ENCODE measurements around the gene TECPR2. TPM values are rescaled to one million over a fixed set of nuclear protein-coding genes. Genes with fewer than 3 reads are reported as not detected.
A peak's percentile ranks its signal among the peaks of the same experiment; 100 is the strongest.

Gene TECPR2
- total and polyA plus RNA-seq, 2 donors: 7.6 to 8.3 TPM

GRCh38 chr14:102497998-102498677 is 135.4 kb downstream of the TECPR2 start:
- H3K4me1 ChIP-seq (ENCODE audit: control insufficient read depth in 2 of 2, insufficient read depth in 2 of 2, low read length in 2 of 2): no peaks in the 10 kb centered on the region
- no peak overlapping the region for H3K4me3 ChIP-seq (ENCODE audit: low read length in 2 of 2)
- H3K27ac ChIP-seq (ENCODE audit: low read depth in 1 of 2, low read length in 1 of 2): no peak overlapping the region
- peaks cover 0 to 2% of the 10 kb centered on the region in 2 donors for H3K9me3 ChIP-seq (ENCODE audit: control insufficient read depth in 2 of 2, insufficient read depth in 1 of 2, low read length in 1 of 2)
- peaks cover 3 to 40% of the 10 kb centered on the region in 2 donors for H3K36me3 ChIP-seq (ENCODE audit: control insufficient read depth in 2 of 2, insufficient read depth in 2 of 2, low read length in 1 of 2)
- 96% methylated on average over 30 of the region's 30 CpGs for WGBS
- H3K27me3 ChIP-seq (ENCODE audit: control insufficient read depth in 2 of 2, insufficient read depth in 1 of 2, low read length in 1 of 2): no peaks in the 10 kb centered on the region
- no peak for DNase-seq (ENCODE audit: low read depth in 6 of 9, low spot score in 9 of 9)

- Histone ChIP-seq H3K4me1 (ENCODE audit: control insufficient read depth in 2 of 2, insufficient read depth in 2 of 2, low read length in 2 of 2) (no peaks in the 10 kb centered on the region), H3K4me3 (ENCODE audit: low read length in 2 of 2) (no peak overlapping the region), H3K36me3 (ENCODE audit: control insufficient read depth in 2 of 2, insufficient read depth in 2 of 2, low read length in 1 of 2) (peaks cover 3 to 40% of the 10 kb centered on the region in 2 donors), H3K9me3 (ENCODE audit: control insufficient read depth in 2 of 2, insufficient read depth in 1 of 2, low read length in 1 of 2) (peaks cover 0 to 2% of the 10 kb centered on the region in 2 donors), H3K27ac (ENCODE audit: low read depth in 1 of 2, low read length in 1 of 2) (no peak overlapping the region), H3K27me3 (ENCODE audit: control insufficient read depth in 2 of 2, insufficient read depth in 1 of 2, low read length in 1 of 2) (no peaks in the 10 kb centered on the region)
- DNase-seq (ENCODE audit: low read depth in 6 of 9, low spot score in 9 of 9): no peak
- 96% methylated on average over 21 of the region's 21 CpGs for WGBS
These were observed 136.0 kb downstream of the TECPR2 start for GRCh38 chr14:102498678-102499265.

- DNase-seq (ENCODE audit: low read depth in 6 of 9, low spot score in 9 of 9): no peak
- peaks cover 0 to 2% of the 10 kb centered on the region in 2 donors for H3K9me3 ChIP-seq (ENCODE audit: control insufficient read depth in 2 of 2, insufficient read depth in 1 of 2, low read length in 1 of 2)
- H3K36me3 ChIP-seq (ENCODE audit: control insufficient read depth in 2 of 2, insufficient read depth in 2 of 2, low read length in 1 of 2): peaks cover 3 to 40% of the 10 kb centered on the region in 2 donors
- peak overlapping the region in 1 of 2 donors; percentile 70 for H3K27ac ChIP-seq (ENCODE audit: low read depth in 1 of 2, low read length in 1 of 2)
- H3K4me3 ChIP-seq (ENCODE audit: low read length in 2 of 2): no peak overlapping the region
- no peaks in the 10 kb centered on the region for H3K27me3 ChIP-seq (ENCODE audit: control insufficient read depth in 2 of 2, insufficient read depth in 1 of 2, low read length in 1 of 2)
- 95% methylated on average over 23 of the region's 23 CpGs for WGBS
- no peaks in the 10 kb centered on the region for H3K4me1 ChIP-seq (ENCODE audit: control insufficient read depth in 2 of 2, insufficient read depth in 2 of 2, low read length in 2 of 2)
These were observed 136.8 kb downstream of the TECPR2 start for GRCh38 chr14:102499401-102500157.

GRCh38 chr14:102500158-102500662 is 137.5 kb downstream of the TECPR2 start:
- Histone ChIP-seq H3K9me3 (ENCODE audit: control insufficient read depth in 2 of 2, insufficient read depth in 1 of 2, low read length in 1 of 2) (peaks cover 0 to 2% of the 10 kb centered on the region in 2 donors), H3K36me3 (ENCODE audit: control insufficient read depth in 2 of 2, insufficient read depth in 2 of 2, low read length in 1 of 2) (peaks cover 3 to 40% of the 10 kb centered on the region in 2 donors), H3K27ac (ENCODE audit: low read depth in 1 of 2, low read length in 1 of 2) (peak overlapping the region in 1 of 2 donors; percentile 70), H3K27me3 (ENCODE audit: control insufficient read depth in 2 of 2, insufficient read depth in 1 of 2, low read length in 1 of 2) (no peaks in the 10 kb centered on the region), H3K4me3 (ENCODE audit: low read length in 2 of 2) (no peak overlapping the region), H3K4me1 (ENCODE audit: control insufficient read depth in 2 of 2, insufficient read depth in 2 of 2, low read length in 2 of 2) (no peaks in the 10 kb centered on the region)
- DNase-seq (ENCODE audit: low read depth in 6 of 9, low spot score in 9 of 9): no peak
- 86% methylated on average over 14 of the region's 14 CpGs for WGBS

- Histone ChIP-seq H3K36me3 (ENCODE audit: control insufficient read depth in 2 of 2, insufficient read depth in 2 of 2, low read length in 1 of 2) (peaks cover 3 to 40% of the 10 kb centered on the region in 2 donors), H3K27me3 (ENCODE audit: control insufficient read depth in 2 of 2, insufficient read depth in 1 of 2, low read length in 1 of 2) (no peaks in the 10 kb centered on the region), H3K9me3 (ENCODE audit: control insufficient read depth in 2 of 2, insufficient read depth in 1 of 2, low read length in 1 of 2) (peaks cover 0 to 2% of the 10 kb centered on the region in 2 donors), H3K27ac (ENCODE audit: low read depth in 1 of 2, low read length in 1 of 2) (peak overlapping the region in 1 of 2 donors; percentile 60), H3K4me3 (ENCODE audit: low read length in 2 of 2) (no peak overlapping the region), H3K4me1 (ENCODE audit: control insufficient read depth in 2 of 2, insufficient read depth in 2 of 2, low read length in 2 of 2) (no peaks in the 10 kb centered on the region)
- WGBS: 94% methylated on average over 3 of the region's 3 CpGs
- no peak for DNase-seq (ENCODE audit: low read depth in 6 of 9, low spot score in 9 of 9)
These were observed 138.0 kb downstream of the TECPR2 start for GRCh38 chr14:102500713-102501112.

- DNase-seq (ENCODE audit: low read depth in 6 of 9, low spot score in 9 of 9): no peak
- H3K4me1 ChIP-seq (ENCODE audit: control insufficient read depth in 2 of 2, insufficient read depth in 2 of 2, low read length in 2 of 2): no peaks in the 10 kb centered on the region
- WGBS: 96% methylated on average over 20 of the region's 20 CpGs
- peaks cover 3 to 39% of the 10 kb centered on the region in 2 donors for H3K36me3 ChIP-seq (ENCODE audit: control insufficient read depth in 2 of 2, insufficient read depth in 2 of 2, low read length in 1 of 2)
- no peak overlapping the region for H3K27ac ChIP-seq (ENCODE audit: low read depth in 1 of 2, low read length in 1 of 2)
- H3K27me3 ChIP-seq (ENCODE audit: control insufficient read depth in 2 of 2, insufficient read depth in 1 of 2, low read length in 1 of 2): no peaks in the 10 kb centered on the region
- H3K9me3 ChIP-seq (ENCODE audit: control insufficient read depth in 2 of 2, insufficient read depth in 1 of 2, low read length in 1 of 2): peaks cover 0 to 2% of the 10 kb centered on the region in 2 donors
- no peak overlapping the region for H3K4me3 ChIP-seq (ENCODE audit: low read length in 2 of 2)
These were observed 139.1 kb downstream of the TECPR2 start for GRCh38 chr14:102501751-102502315.

- no peak for DNase-seq (ENCODE audit: low read depth in 6 of 9, low spot score in 9 of 9)
- Histone ChIP-seq H3K4me3 (ENCODE audit: low read length in 2 of 2) (no peak overlapping the region), H3K36me3 (ENCODE audit: control insufficient read depth in 2 of 2, insufficient read depth in 2 of 2, low read length in 1 of 2) (peaks cover 3 to 32% of the 10 kb centered on the region in 2 donors), H3K4me1 (ENCODE audit: control insufficient read depth in 2 of 2, insufficient read depth in 2 of 2, low read length in 2 of 2) (no peaks in the 10 kb centered on the region), H3K27ac (ENCODE audit: low read depth in 1 of 2, low read length in 1 of 2) (no peak overlapping the region), H3K9me3 (ENCODE audit: control insufficient read depth in 2 of 2, insufficient read depth in 1 of 2, low read length in 1 of 2) (peaks cover 0 to 2% of the 10 kb centered on the region in 2 donors), H3K27me3 (ENCODE audit: control insufficient read depth in 2 of 2, insufficient read depth in 1 of 2, low read length in 1 of 2) (no peaks in the 10 kb centered on the region)
- 98% methylated on average over 10 of the region's 10 CpGs for WGBS
These were observed 139.8 kb downstream of the TECPR2 start for GRCh38 chr14:102502571-102502970.

GRCh38 chr14:102503641-102504327 is 141.0 kb downstream of the TECPR2 start:
- Histone ChIP-seq H3K4me3 (ENCODE audit: low read length in 2 of 2) (no peak overlapping the region), H3K36me3 (ENCODE audit: control insufficient read depth in 2 of 2, insufficient read depth in 2 of 2, low read length in 1 of 2) (peaks cover 0 to 20% of the 10 kb centered on the region in 2 donors), H3K27ac (ENCODE audit: low read depth in 1 of 2, low read length in 1 of 2) (no peak overlapping the region), H3K4me1 (ENCODE audit: control insufficient read depth in 2 of 2, insufficient read depth in 2 of 2, low read length in 2 of 2) (peaks cover 0 to 2% of the 10 kb centered on the region in 2 donors), H3K27me3 (ENCODE audit: control insufficient read depth in 2 of 2, insufficient read depth in 1 of 2, low read length in 1 of 2) (peaks cover under 1 to 11% of the 10 kb centered on the region in 2 donors), H3K9me3 (ENCODE audit: control insufficient read depth in 2 of 2, insufficient read depth in 1 of 2, low read length in 1 of 2) (peaks cover 2 to 4% of the 10 kb centered on the region in 2 donors)
- DNase-seq (ENCODE audit: low read depth in 6 of 9, low spot score in 9 of 9): no peak
- WGBS: 82% methylated on average over 12 of the region's 12 CpGs
